ENCODE data around the gene METTL15.

DNA sequence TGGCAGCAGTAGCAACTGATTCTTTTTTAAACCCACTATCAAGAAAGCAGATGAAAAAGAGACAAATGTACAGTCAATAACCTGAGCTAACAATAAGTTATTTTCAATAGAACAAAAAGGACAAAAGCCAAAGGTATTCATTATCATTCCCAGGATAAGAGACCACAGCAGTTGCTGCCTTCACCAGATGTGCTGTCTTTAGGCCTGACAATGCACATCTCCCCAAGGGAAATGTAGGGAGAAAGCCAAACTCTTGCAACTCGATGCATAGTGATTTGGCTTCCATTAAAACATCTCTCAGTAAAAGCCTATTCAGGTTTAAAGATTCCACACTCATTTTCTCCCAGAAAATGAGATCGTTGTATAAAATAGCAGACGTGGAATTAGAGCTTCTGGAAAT lies 210.7 kb downstream of the METTL15 start:
- TF ChIP-seq, protein P1, sequence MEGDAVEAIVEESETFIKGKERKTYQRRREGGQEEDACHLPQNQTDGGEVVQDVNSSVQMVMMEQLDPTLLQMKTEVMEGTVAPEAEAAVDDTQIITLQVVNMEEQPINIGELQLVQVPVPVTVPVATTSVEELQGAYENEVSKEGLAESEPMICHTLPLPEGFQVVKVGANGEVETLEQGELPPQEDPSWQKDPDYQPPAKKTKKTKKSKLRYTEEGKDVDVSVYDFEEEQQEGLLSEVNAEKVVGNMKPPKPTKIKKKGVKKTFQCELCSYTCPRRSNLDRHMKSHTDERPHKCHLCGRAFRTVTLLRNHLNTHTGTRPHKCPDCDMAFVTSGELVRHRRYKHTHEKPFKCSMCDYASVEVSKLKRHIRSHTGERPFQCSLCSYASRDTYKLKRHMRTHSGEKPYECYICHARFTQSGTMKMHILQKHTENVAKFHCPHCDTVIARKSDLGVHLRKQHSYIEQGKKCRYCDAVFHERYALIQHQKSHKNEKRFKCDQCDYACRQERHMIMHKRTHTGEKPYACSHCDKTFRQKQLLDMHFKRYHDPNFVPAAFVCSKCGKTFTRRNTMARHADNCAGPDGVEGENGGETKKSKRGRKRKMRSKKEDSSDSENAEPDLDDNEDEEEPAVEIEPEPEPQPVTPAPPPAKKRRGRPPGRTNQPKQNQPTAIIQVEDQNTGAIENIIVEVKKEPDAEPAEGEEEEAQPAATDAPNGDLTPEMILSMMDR (conservative IDR thresholded peaks at IDR 0.05; ENCODE audit: low read depth, low read length) = no peak
- TF ChIP-seq EZH2 (IDR thresholded peaks at IDR 0.05; ENCODE audit: borderline replicate concordance, low read depth, low read length, poor library complexity, severe bottlenecking) = no peak
